ENCODE results near the gene ARL3.
A peak's percentile ranks its signal among the peaks of the same experiment; 100 is the strongest.
"Not testable (repeated sequence)": the region's sequence is repeated elsewhere in the genome, so short reads cannot be mapped to it uniquely, and the experiment has no call there.

ARL3 gene

GRCh38 chr10:102721954-102722353, 7.8 kb upstream of the ARL3 start:
- no peak for TF ChIP-seq TAF1 (IDR thresholded peaks at IDR 0.05; ENCODE audit: low read depth, low read length)
- TF ChIP-seq SPI1 (IDR thresholded peaks at IDR 0.05; ENCODE audit: low read depth, low read length), result no peak
- no peak for TF ChIP-seq PAX5 (IDR thresholded peaks at IDR 0.05; ENCODE audit: insufficient read depth, low read length, severe bottlenecking)
- no peak for TF ChIP-seq POU2F2 (IDR thresholded peaks at IDR 0.05; ENCODE audit: low read depth, low read length)
- no peak for TF ChIP-seq POLR2AphosphoS5 (IDR thresholded peaks at IDR 0.05; ENCODE audit: low read depth, low read length)
- no peak for TF ChIP-seq POLR2A (IDR thresholded peaks at IDR 0.05; ENCODE audit: low read depth, low read length)
- FAIRE-seq (no peak), DNase-seq (ENCODE audit: insufficient read length, low spot score) (no peak)

GRCh38 chr10:102720775-102721301, 6.6 kb upstream of the ARL3 start:
- no peak for FAIRE-seq

GRCh38 chr10:102720337-102720736, 6.1 kb upstream of the ARL3 start:
- FAIRE-seq (no peak), DNase-seq (ENCODE audit: insufficient read length, low spot score) (no peak)
- no peak for TF ChIP-seq POU2F2 (IDR thresholded peaks at IDR 0.05; ENCODE audit: low read depth, low read length)
- no peak for TF ChIP-seq PAX5 (IDR thresholded peaks at IDR 0.05; ENCODE audit: insufficient read depth, low read length, severe bottlenecking)
- TF ChIP-seq POLR2AphosphoS5 (IDR thresholded peaks at IDR 0.05; ENCODE audit: low read depth, low read length), result no peak
- no peak for TF ChIP-seq POLR2A (IDR thresholded peaks at IDR 0.05; ENCODE audit: low read depth, low read length)
- TF ChIP-seq SPI1 (IDR thresholded peaks at IDR 0.05; ENCODE audit: low read depth, low read length), result no peak
- TF ChIP-seq TAF1 (IDR thresholded peaks at IDR 0.05; ENCODE audit: low read depth, low read length), result no peak

More at GRCh38 chr10:102720775-102721301, 6.6 kb upstream of the ARL3 start:
- no peak for TF ChIP-seq POU2F2 (IDR thresholded peaks at IDR 0.05; ENCODE audit: low read depth, low read length)
- TF ChIP-seq SPI1 (IDR thresholded peaks at IDR 0.05; ENCODE audit: low read depth, low read length), result no peak
- TF ChIP-seq POLR2A (IDR thresholded peaks at IDR 0.05; ENCODE audit: low read depth, low read length), result no peak
- DNase-seq (ENCODE audit: insufficient read length, low spot score), result no peak

- no peak for TF ChIP-seq POU2F2 (IDR thresholded peaks at IDR 0.05; ENCODE audit: low read depth, low read length)
- TF ChIP-seq TAF1 (IDR thresholded peaks at IDR 0.05; ENCODE audit: low read depth, low read length), result no peak
- TF ChIP-seq SPI1 (IDR thresholded peaks at IDR 0.05; ENCODE audit: low read depth, low read length), result no peak
- no peak for TF ChIP-seq POLR2A (IDR thresholded peaks at IDR 0.05; ENCODE audit: low read depth, low read length)
- TF ChIP-seq POLR2AphosphoS5 (IDR thresholded peaks at IDR 0.05; ENCODE audit: low read depth, low read length), result no peak
- TF ChIP-seq PAX5 (IDR thresholded peaks at IDR 0.05; ENCODE audit: insufficient read depth, low read length, severe bottlenecking), result no peak
- no peak for FAIRE-seq
- no peak for DNase-seq (ENCODE audit: insufficient read length, low spot score)
Measured at GRCh38 chr10:102718220-102718619, 4.0 kb upstream of the ARL3 start.

- not testable (repeated sequence) for FAIRE-seq; DNase-seq (ENCODE audit: insufficient read length, low spot score)
Measured at GRCh38 chr10:102716900-102717565, 2.8 kb upstream of the ARL3 start.

- no peak for FAIRE-seq
- TF ChIP-seq SPI1 (IDR thresholded peaks at IDR 0.05; ENCODE audit: low read depth, low read length), result no peak
- TF ChIP-seq PAX5 (IDR thresholded peaks at IDR 0.05; ENCODE audit: insufficient read depth, low read length, severe bottlenecking), result no peak
- TF ChIP-seq TAF1 (IDR thresholded peaks at IDR 0.05; ENCODE audit: low read depth, low read length), result no peak
- TF ChIP-seq POU2F2 (IDR thresholded peaks at IDR 0.05; ENCODE audit: low read depth, low read length), result no peak
- no peak for TF ChIP-seq POLR2A (IDR thresholded peaks at IDR 0.05; ENCODE audit: low read depth, low read length)
- TF ChIP-seq POLR2AphosphoS5 (IDR thresholded peaks at IDR 0.05; ENCODE audit: low read depth, low read length), result no peak
- no peak for DNase-seq (ENCODE audit: insufficient read length, low spot score)
Measured at GRCh38 chr10:102715880-102716279, 1.7 kb upstream of the ARL3 start.

- TF ChIP-seq SPI1 (IDR thresholded peaks at IDR 0.05; ENCODE audit: low read depth, low read length), result 0 out of 2 replicates have a peak, but pooled peaks have one; percentile 34
- no peak; the same call in 1 of the 2 replicates for TF ChIP-seq POU2F2 (IDR thresholded peaks at IDR 0.05; ENCODE audit: low read depth, low read length)
- no peak for TF ChIP-seq PAX5 (IDR thresholded peaks at IDR 0.05; ENCODE audit: insufficient read depth, low read length, severe bottlenecking)
- peak; percentile 68 for TF ChIP-seq TAF1 (IDR thresholded peaks at IDR 0.05; ENCODE audit: low read depth, low read length)
- TF ChIP-seq POLR2A (IDR thresholded peaks at IDR 0.05; ENCODE audit: low read depth, low read length), result peak; percentile 81; the same call in 1 of the 2 replicates
- TF ChIP-seq POLR2AphosphoS5 (IDR thresholded peaks at IDR 0.05; ENCODE audit: low read depth, low read length), result peak; percentile 79
- FAIRE-seq (no peak), DNase-seq (ENCODE audit: insufficient read length, low spot score) (no peak)
Measured at GRCh38 chr10:102714621-102715455, 641 bp upstream of the ARL3 start, which contains the start of gene SFXN2. Gene SFXN2 (plus strand): TSS chr10:102714636. CDS start chr10:102726637, 12,001 bp downstream.

GRCh38 chr10:102713539-102713813, 721 bp downstream of the ARL3 start:
- no peak for FAIRE-seq
- TF ChIP-seq TAF1 (IDR thresholded peaks at IDR 0.05; ENCODE audit: low read depth, low read length) (peak; percentile 59; the same call in 1 of the 2 replicates), POU2F2 (IDR thresholded peaks at IDR 0.05; ENCODE audit: low read depth, low read length) (0 out of 2 replicates have a peak, but pooled peaks have one; percentile 45), POLR2A (IDR thresholded peaks at IDR 0.05; ENCODE audit: low read depth, low read length) (0 out of 2 replicates have a peak, but pooled peaks have one; percentile 69), PAX5 (IDR thresholded peaks at IDR 0.05; ENCODE audit: insufficient read depth, low read length, severe bottlenecking) (no peak), SPI1 (IDR thresholded peaks at IDR 0.05; ENCODE audit: low read depth, low read length) (0 out of 2 replicates have a peak, but pooled peaks have one; percentile 18), POLR2AphosphoS5 (IDR thresholded peaks at IDR 0.05; ENCODE audit: low read depth, low read length) (peak; percentile 64; the same call in 1 of the 2 replicates)
- DNase-seq (ENCODE audit: insufficient read length, low spot score), result no peak

- DNase-seq (ENCODE audit: insufficient read length, low spot score) (no peak), FAIRE-seq (no peak)
- TF ChIP-seq POLR2A (IDR thresholded peaks at IDR 0.05; ENCODE audit: low read depth, low read length) (no peak), POU2F2 (IDR thresholded peaks at IDR 0.05; ENCODE audit: low read depth, low read length) (no peak), SPI1 (IDR thresholded peaks at IDR 0.05; ENCODE audit: low read depth, low read length) (no peak)
Measured at GRCh38 chr10:102712843-102713538, 1.2 kb downstream of the ARL3 start.
